ENCODE results near the gene SDR9C7. TPM values are rescaled to one million over a fixed set of nuclear protein-coding genes. Genes with fewer than 3 reads are reported as not detected.
"Not testable (repeated sequence)": the region's sequence is repeated elsewhere in the genome, so short reads cannot be mapped to it uniquely, and the experiment has no call there.

The SDR9C7 gene
- total RNA-seq, 1 experiment from 2014 or later: not detected

DNA sequence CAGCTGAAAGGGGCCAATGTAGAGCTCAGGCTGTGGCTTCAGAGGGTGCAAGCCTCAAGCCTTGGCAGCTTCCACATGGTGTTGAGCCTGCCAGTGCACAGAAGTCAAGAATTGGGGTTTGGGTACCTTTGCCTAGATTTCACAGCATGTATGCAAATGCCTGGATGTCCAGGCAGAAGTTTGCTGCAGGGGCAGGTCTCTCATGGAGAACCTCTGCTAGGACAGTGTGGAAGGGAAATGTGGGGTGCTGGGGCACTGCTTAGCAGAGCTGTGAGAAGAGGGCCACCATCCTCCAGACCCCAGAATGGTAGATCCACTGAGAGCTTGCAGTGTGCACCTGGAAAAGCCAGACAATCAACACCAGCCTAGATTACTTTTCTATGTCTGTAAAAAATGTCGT lies 9.2 kb upstream of the SDR9C7 start:
- H3K4me2 ChIP-seq (ENCODE audit: low read length); H3K27me3 ChIP-seq (ENCODE audit: insufficient read depth, low read length); DNase-seq (ENCODE audit: low read depth, low spot score); H4K20me1 ChIP-seq (ENCODE audit: insufficient read depth); H3K27ac ChIP-seq (ENCODE audit: low read depth, low read length); H3K4me3 ChIP-seq (replicated peaks in 1 of 2; ENCODE audit: low read depth in 1 of 2, low read length in 2 of 2); ATAC-seq; H3K9ac ChIP-seq (ENCODE audit: low read length); RAD21 ChIA-PET (ENCODE audit: low non-redundant PET in 1 of 2, low total read pairs in 2 of 2, uncharacterized antibody in 2 of 2, unreplicated experiment in 2 of 2); H2AFZ ChIP-seq (ENCODE audit: low read depth, low read length, poor library complexity, severe bottlenecking); H3K36me3 ChIP-seq (ENCODE audit: control insufficient read depth in 1 of 2, insufficient read depth in 2 of 2, low read length in 2 of 2); H3K79me2 ChIP-seq (ENCODE audit: insufficient read depth, low read length); H3K9me3 ChIP-seq (ENCODE audit: control insufficient read depth in 1 of 2, insufficient read depth in 1 of 2, low read depth in 1 of 2, low read length in 2 of 2); BruUV-seq (replicated peaks); POLR2A ChIA-PET; H3K9me2 ChIP-seq (ENCODE audit: insufficient read depth); intact Hi-C loops (cut with micrococcal nuclease); CTCF ChIA-PET: not testable (repeated sequence)
- H3K4me1 ChIP-seq (ENCODE audit: control insufficient read depth in 1 of 2, insufficient read depth in 2 of 2, low read length in 2 of 2): peaks cover 9 to 13% of the 10 kb centered on the region in 2 experiments

GRCh38 chr12:56941299-56942017 lies 7.2 kb upstream of the SDR9C7 start:
- Histone ChIP-seq H3K4me1 (ENCODE audit: control insufficient read depth in 1 of 2, insufficient read depth in 2 of 2, low read length in 2 of 2) (peaks cover 9 to 13% of the 10 kb centered on the region in 2 experiments), H3K79me2 (ENCODE audit: insufficient read depth, low read length) (no peaks in the 10 kb centered on the region), H3K4me3 (replicated peaks in 1 of 2; ENCODE audit: low read depth in 1 of 2, low read length in 2 of 2) (peak overlapping the region in 1 of 2 experiments; percentile 4; a peak in 1 of 4 replicates), H3K9me3 (ENCODE audit: control insufficient read depth in 1 of 2, insufficient read depth in 1 of 2, low read depth in 1 of 2, low read length in 2 of 2) (no peaks in the 10 kb centered on the region), H3K27ac (ENCODE audit: low read depth, low read length) (peak overlapping the region; percentile 19; the same call in 1 of the 2 replicates), H3K36me3 (ENCODE audit: control insufficient read depth in 1 of 2, insufficient read depth in 2 of 2, low read length in 2 of 2) (no peaks in the 10 kb centered on the region), H2AFZ (ENCODE audit: low read depth, low read length, poor library complexity, severe bottlenecking) (peak overlapping the region; percentile 12), H3K9ac (ENCODE audit: low read length) (no peak overlapping the region), H3K9me2 (ENCODE audit: insufficient read depth) (no peaks in the 10 kb centered on the region), H3K27me3 (ENCODE audit: insufficient read depth, low read length) (no peaks in the 10 kb centered on the region), H3K4me2 (ENCODE audit: low read length) (peak overlapping the region; percentile 52), H4K20me1 (ENCODE audit: insufficient read depth) (no peaks in the 10 kb centered on the region)
- ATAC-seq: peak; percentile 99
- no TSS peak for BruUV-seq (replicated peaks)
- TF ChIP-seq, protein P1, sequence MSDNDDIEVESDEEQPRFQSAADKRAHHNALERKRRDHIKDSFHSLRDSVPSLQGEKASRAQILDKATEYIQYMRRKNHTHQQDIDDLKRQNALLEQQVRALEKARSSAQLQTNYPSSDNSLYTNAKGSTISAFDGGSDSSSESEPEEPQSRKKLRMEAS (IDR thresholded peaks at IDR 0.05): no peak
- TF ChIP-seq SIN3A (IDR thresholded peaks at IDR 0.05; ENCODE audit: low read depth) (no peak), FOSL1 (IDR thresholded peaks at IDR 0.05; ENCODE audit: low read depth) (peak; percentile 1; the same call in 1 of the 2 replicates), ZBTB33 (IDR thresholded peaks at IDR 0.05; ENCODE audit: extremely low read depth, insufficient replicate concordance, low read length) (no peak), YY1 (IDR thresholded peaks at IDR 0.05; ENCODE audit: extremely low read depth, insufficient replicate concordance, low read depth, low read length) (no peak), ELF1 (IDR thresholded peaks at IDR 0.05; ENCODE audit: borderline replicate concordance, low read depth) (no peak), POLR2AphosphoS5 (IDR thresholded peaks at IDR 0.05; ENCODE audit: low read depth, low read length) (no peak), TCF7L2 (IDR thresholded peaks at IDR 0.05; ENCODE audit: borderline replicate concordance, extremely low read depth, insufficient read depth, insufficient read length) (no peak), EZH2 (IDR thresholded peaks at IDR 0.05) (no peak), CEBPB (IDR thresholded peaks at IDR 0.05; ENCODE audit: low read depth) (no peak), CBX3 (IDR thresholded peaks at IDR 0.05; ENCODE audit: low read depth) (0 out of 2 replicates have a peak, but pooled peaks have one; percentile 16)
- TF ChIP-seq, protein P2, sequence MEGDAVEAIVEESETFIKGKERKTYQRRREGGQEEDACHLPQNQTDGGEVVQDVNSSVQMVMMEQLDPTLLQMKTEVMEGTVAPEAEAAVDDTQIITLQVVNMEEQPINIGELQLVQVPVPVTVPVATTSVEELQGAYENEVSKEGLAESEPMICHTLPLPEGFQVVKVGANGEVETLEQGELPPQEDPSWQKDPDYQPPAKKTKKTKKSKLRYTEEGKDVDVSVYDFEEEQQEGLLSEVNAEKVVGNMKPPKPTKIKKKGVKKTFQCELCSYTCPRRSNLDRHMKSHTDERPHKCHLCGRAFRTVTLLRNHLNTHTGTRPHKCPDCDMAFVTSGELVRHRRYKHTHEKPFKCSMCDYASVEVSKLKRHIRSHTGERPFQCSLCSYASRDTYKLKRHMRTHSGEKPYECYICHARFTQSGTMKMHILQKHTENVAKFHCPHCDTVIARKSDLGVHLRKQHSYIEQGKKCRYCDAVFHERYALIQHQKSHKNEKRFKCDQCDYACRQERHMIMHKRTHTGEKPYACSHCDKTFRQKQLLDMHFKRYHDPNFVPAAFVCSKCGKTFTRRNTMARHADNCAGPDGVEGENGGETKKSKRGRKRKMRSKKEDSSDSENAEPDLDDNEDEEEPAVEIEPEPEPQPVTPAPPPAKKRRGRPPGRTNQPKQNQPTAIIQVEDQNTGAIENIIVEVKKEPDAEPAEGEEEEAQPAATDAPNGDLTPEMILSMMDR (IDR thresholded peaks at IDR 0.05 in 2 of 3, conservative IDR thresholded peaks at IDR 0.05 in 1 of 3; ENCODE audit: borderline replicate concordance in 1 of 3, insufficient read depth in 1 of 3, low read depth in 2 of 3, low read length in 2 of 3): no peak
- intact Hi-C loops (cut with micrococcal nuclease): no loop called here
- RAD21 ChIA-PET (ENCODE audit: low non-redundant PET in 1 of 2, low total read pairs in 2 of 2, uncharacterized antibody in 2 of 2, unreplicated experiment in 2 of 2): interaction anchor here in 1 of 2 experiments (0.6 kb wide), 1 partner anchor 184 kb away, joined by 4 read pairs; no protein-coding TSS in a partner anchor
- CTCF ChIA-PET: no interaction called here
- POLR2A ChIA-PET: no interaction called here
- peak; percentile 19 for DNase-seq (ENCODE audit: low read depth, low spot score)
